GM19351 (cell line): ENCODE measurements around the gene TRAPPC6A.
"Not testable (repeated sequence)": the region's sequence is repeated elsewhere in the genome, so short reads cannot be mapped to it uniquely, and the experiment has no call there.

Experiments used
- ATAC-seq: cut with Tn5 transposase; IDR thresholded peaks from one replicate; pipeline ENCODE4 v1.9.1; 2021; ENCODE audit warnings: mild to moderate bottlenecking, moderate library complexity; ENCODE audit not compliant: unreplicated experiment

TRAPPC6A gene

DNA sequence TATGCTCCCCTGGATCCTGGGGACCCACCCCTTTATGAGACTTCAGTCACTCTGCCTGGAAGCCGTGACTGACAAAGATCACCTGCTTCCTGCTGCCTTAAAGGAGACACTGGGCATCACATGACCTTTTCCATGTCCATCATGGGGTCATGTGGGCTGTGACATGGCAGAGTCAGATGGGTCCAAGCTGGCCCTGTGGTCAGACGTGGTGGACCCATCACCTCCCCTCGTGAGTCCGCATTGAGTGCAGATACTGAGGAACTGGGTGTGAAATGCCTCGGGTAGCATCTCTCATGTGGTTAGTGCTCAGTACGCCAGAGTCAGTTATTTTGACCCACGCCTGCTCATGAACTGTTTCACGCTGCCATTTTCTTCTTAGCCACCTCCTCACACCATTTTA is 44.4 kb downstream of the TRAPPC6A start:
- ATAC-seq: no peak

DNA sequence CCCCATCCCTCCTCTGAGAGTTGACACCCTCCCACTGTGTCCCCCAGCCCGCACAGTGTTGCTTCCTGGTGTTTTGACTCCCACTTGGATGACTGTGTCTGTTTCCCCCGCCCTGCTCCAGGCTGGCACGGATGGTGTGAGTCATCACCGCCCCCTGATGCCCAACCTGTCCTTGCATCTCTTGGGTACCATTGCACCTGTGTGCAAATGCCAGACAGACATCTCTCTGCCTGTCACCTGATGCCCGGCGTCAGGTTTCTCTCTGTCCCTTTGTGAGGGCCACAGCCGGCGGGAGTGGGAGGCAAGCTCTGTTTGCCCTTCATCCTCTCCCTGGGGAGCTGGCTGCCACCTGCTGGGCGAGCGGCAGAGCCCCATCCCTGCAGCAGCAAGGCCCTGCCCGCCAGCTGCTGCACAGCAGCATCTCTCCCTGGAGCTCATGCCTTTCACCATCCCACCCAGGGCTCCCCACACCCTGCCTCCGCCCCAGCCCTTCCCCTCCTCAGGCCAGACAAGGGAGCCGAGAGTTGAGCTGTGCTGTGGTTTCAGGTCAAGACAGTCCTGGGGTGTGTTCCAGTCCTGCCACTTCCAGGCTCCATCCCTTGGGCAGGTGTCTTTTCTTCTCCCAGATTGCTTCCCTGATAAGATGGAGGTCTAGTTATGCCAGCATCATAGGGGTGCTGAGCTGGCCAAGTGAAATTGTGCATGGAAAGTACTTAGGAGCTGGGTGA is 47.0 kb downstream of the TRAPPC6A start:
- no peak for ATAC-seq

DNA sequence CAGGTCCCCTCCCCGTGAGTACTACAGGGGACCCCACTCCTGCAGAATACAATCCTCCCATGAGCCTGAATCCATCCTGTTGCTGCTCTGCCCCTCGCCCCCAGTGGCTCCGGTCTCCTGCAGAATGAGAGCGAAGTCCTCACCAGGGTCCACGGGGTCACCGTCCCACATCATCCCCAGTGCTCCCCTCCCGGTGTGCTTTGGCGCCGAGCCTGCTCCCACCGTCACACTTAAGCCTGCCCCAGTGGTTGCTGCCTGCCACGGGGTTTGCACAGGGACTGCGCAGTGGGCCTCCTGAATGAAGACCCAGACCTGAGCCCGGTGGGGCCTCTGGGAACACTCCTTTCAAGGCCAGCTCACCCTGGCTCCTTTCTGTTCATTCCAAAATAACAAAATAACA is 47.8 kb downstream of the TRAPPC6A start:
- ATAC-seq: no peak

DNA sequence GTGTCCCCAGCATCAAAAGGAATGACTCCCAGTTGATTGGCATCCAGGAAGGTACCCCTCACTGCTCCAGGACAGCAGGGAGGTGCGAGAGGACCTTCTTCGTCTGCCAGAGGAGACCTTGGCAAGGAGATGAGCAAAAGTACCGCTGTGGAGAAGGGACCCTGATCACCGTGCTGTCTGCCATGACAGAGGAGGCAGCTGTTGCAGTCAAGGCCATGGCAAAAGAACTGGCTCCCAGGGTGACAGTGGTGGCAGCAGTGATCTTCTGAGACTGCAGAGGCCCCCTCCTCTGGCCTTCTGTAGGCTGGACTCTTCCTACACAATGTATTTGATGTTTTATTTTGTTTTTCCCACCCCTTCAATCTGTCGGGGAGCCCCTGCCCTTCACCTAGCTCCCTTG is 49.2 kb downstream of the TRAPPC6A start:
- no peak for ATAC-seq

DNA sequence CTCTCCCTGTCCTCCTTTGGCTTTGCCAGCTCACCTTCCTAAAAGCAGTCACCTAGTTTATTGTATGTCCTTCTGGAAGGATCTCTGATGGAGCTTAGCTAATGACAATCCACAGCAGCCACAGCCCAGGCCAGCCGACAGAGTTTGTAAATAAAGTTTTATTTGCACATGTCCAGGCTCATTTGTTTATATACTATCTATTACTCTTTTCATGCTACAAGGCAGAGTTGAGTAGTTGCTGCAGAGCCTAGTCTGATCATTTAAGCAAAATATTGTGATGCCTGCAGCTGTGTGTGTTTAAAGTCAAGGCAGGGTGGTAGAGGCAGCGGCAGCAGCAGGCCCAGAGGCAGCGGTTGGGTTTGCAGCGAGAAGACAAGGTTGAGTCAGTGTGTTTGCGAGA is 49.9 kb downstream of the TRAPPC6A start:
- ATAC-seq: no peak

GRCh38 chr19:45126654-45127053 is 51.4 kb downstream of the TRAPPC6A start:
- no peak for ATAC-seq

GRCh38 chr19:45125975-45126493 is 52.0 kb downstream of the TRAPPC6A start:
- no peak for ATAC-seq

DNA sequence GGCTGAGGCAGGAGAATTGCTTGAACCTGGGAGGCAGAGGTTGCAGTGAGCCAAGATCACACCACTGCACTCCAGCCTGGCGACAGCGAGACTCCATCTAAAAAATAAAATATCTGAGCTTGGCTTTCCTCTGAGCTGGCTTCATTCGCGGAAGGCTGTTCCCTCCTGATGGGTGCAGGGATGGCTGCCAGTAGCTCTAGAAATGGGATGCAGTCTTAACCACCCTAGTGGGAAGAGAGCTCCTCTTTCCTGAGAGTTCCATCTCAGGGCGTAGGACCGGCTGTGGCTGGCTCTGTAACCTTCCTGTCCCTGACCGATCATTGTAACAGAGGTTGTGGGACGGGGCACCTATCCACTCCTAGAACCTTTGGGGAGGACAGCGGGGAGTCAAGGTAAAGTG is 52.7 kb downstream of the TRAPPC6A start:
- ATAC-seq: no peak

DNA sequence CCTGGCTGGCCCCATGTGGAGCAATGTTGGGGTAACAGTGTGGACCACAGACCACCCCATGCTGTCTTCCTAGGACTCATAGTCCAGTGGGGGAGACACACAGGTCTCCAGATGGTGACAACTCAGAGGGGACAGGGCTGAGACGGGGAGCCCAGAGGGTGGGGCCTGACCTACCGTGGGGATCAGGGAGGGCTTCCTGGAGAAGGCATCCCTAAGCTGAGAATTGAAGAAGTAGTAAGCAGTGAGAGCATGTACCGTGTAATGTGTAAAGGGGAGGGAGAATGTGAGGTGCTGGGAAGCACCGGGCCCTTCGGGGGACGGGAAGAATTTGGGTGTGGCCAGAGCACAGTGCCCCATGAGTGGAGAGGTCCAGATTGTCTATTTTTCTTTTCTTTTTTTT is 54.0 kb downstream of the TRAPPC6A start:
- no peak for ATAC-seq

DNA sequence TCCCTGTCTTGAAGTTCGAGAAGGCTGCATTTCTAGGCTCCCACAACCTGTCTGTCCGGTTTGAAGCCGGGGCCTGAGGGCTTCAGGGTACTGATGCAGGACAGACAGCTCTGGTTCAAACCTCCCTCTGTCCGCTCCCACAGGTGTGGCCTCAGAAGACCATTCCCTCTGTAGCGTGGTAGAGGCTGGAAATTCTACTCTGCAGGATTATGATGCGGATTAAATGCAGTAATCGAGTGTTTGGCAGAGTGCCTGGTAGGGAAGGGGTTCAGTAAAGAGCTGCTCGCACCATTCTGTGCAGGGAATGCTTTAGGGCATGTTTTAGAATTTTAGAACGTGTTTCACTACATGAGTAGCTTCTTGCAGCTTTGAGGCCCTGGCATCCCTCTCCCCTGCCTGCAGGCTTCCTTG is 54.6 kb downstream of the TRAPPC6A start:
- no peak for ATAC-seq

GRCh38 chr19:45122832-45123231 is 55.2 kb downstream of the TRAPPC6A start:
- ATAC-seq: no peak

DNA sequence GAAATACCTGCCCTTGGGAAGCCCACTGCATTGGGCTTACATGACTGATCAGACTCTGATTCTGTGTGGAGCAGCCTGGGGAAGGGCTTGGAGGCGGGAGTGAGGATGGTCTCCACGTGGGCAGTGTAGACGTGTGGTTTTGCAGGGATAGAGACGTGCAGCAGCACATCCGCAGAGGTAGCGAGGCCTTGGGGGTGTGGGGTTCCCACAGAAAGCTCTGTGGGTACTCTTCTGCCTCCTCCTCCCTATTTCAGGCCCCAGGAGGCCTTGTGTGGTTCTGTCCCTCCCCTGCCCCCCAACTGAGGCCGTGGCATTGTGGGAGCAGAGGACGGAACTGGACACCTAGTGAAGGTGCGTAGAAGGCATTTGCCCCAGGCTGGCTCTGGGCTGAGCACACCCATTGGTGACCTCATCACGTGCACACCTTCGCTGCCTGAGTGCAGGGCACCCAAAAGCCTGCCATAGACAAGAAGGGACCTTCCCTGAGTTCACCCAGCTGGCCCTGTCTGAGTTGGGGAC is 56.2 kb downstream of the TRAPPC6A start:
- no peak for ATAC-seq

DNA sequence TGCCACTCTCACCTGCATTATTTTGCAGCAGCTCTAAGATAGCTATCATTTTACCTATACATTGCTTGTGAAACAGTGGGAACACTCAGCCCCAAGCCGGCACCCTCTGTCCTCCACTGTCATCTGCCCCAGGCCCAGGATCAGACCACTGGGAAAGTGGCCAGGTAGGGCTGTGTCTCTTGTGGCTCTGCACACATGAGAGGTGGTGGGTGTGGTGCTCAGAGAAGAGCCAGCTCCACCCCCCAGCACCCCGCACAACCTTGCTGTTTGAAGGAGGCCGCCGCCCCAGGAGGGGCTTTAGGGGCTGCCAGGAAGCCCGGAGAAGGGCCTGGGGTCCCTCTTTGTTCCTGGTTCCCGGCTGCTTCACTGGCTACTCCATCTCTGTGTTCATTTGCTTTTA is 58.5 kb downstream of the TRAPPC6A start:
- no peak for ATAC-seq

GRCh38 chr19:45118591-45119355 is 59.3 kb downstream of the TRAPPC6A start:
- not testable (repeated sequence) for ATAC-seq

DNA sequence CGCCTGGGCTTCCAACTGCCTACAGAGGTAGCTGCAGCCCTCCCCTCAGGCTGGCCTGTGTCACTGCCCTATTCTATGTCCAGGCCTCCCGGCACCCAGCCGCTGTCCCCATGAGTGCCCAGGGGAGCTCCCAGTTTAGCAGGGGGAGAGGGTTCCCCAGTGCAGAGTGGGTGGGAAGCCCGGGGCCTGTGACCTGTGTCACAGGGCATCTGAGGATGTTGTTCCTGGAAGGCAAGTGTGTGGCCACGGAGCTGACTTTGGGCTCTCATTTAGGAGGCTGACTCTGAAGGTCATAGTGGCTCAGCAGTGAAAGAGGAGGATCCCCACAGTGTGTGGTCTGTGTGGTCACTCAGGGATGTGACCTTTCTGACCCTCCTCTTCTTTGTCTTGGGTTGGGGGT is 59.9 kb downstream of the TRAPPC6A start:
- ATAC-seq: no peak

DNA sequence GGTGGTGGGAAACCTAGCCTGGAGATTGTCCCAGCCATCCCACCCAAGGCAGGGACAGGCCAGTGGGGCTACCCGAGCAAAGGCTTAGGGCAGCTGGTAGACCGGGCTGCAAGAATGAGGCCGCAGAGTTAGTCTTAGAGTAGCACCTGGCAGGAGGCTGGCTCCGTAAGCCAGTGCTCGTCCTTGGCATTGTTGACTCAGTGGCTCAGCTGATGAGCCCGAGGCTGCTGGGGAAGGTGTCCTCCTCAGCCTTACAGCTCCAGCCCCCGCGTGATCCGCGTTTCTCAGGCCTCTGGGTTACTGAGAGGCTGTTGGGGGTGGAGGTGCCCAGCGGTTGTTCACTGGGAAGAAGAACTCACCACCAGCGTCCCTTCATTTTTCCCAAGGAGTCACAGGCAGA is 60.4 kb downstream of the TRAPPC6A start:
- no peak for ATAC-seq

- no peak for ATAC-seq
Observed at GRCh38 chr19:45117167-45117594, 60.9 kb downstream of the TRAPPC6A start.

DNA sequence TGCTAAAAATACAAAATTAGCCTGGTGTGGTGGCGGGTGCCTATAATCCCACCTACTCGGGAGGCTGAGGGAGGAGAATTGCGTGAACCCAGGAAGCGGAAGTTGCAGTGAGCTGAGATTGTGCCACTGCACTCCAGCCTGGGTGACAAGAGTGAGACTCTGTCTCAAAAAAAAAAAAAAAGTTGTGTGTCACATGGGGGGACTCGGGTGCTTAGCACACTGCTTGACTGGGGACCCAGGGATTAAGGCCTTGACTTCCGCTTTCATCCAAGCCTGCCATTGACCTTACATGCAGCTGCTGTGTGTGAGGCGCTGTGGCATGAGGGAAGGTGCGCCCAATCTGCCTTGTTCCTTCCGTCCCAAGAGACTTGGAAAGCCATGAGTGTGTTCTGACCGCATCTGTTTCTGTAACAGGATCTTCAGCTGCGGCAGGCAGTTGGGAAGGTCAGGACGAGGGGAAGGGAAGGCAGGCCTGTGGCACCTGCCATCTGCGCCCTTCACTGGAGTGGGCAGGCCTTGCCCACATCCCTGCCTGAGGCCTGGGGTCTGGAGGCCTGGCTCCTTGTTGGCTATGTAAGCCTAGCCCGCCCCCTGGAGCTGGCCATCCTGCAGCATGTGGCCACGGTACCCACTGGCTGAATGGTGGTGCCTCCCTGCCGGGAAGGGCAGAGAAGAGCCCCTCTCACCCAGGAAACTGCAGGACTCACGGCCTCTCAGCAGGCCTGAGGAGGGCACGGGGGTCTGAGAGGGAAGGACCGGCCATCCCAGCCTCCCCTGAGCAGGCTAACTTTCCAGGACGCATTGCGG is 62.0 kb downstream of the TRAPPC6A start:
- no peak for ATAC-seq

- no peak for ATAC-seq
Observed at GRCh38 chr19:45114116-45114515, 63.9 kb downstream of the TRAPPC6A start.

DNA sequence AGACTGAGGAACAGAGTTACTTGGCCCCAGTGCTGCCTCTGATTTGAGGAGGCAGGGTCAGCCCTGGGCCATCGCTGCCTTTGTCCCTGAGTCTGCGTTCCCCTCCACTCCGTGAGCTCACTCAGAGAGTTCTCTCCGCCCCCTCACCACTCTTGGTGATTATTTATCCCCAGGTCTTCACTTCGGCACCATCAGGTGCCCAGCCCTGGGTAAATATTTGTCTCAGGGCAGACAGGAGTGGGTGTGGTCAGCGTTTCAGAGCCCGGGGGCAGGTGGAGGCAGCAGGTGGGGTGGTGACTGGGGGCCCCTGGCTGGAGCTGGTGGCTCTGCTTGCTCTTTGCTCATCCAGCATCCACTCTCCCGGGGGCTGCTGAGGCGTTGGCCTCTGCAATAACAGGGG is 64.4 kb downstream of the TRAPPC6A start:
- ATAC-seq: no peak
